ENCODE data around the gene EEFSEC.

The EEFSEC gene

GRCh38 chr3:128218548-128219257 lies 65.4 kb downstream of the EEFSEC start:
- DNase-seq, result no peak

GRCh38 chr3:128221328-128221727 lies 68.0 kb downstream of the EEFSEC start:
- no peak for DNase-seq

- DNase-seq, result no peak
These were observed 69.6 kb downstream of the EEFSEC start for GRCh38 chr3:128222796-128223385.

- DNase-seq, result no peak
These were observed 73.0 kb downstream of the EEFSEC start for GRCh38 chr3:128226186-128226725.

- DNase-seq, result no peak
These were observed 73.6 kb downstream of the EEFSEC start for GRCh38 chr3:128226795-128227395.

- no peak for DNase-seq
These were observed 74.2 kb downstream of the EEFSEC start for GRCh38 chr3:128227507-128227906.

- no peak for DNase-seq
These were observed 75.2 kb downstream of the EEFSEC start for GRCh38 chr3:128228366-128228910.

GRCh38 chr3:128229106-128229857 lies 76.0 kb downstream of the EEFSEC start:
- no peak for DNase-seq

GRCh38 chr3:128231606-128232005 lies 78.3 kb downstream of the EEFSEC start:
- no peak for DNase-seq

GRCh38 chr3:128232376-128233178 lies 79.3 kb downstream of the EEFSEC start:
- DNase-seq, result no peak

GRCh38 chr3:128235207-128235926 lies 82.1 kb downstream of the EEFSEC start:
- DNase-seq, result no peak

GRCh38 chr3:128236657-128237056 lies 83.4 kb downstream of the EEFSEC start:
- DNase-seq, result peak; percentile 63

GRCh38 chr3:128237348-128238183 lies 84.3 kb downstream of the EEFSEC start:
- DNase-seq, result no peak

- no peak for DNase-seq
These were observed 84.9 kb downstream of the EEFSEC start for GRCh38 chr3:128238184-128238489.

- no peak for DNase-seq
These were observed 86.0 kb downstream of the EEFSEC start for GRCh38 chr3:128239304-128239703.

GRCh38 chr3:128240232-128240631 lies 87.0 kb downstream of the EEFSEC start:
- DNase-seq, result no peak

- DNase-seq, result no peak
These were observed 88.5 kb downstream of the EEFSEC start for GRCh38 chr3:128241741-128242140.

- no peak for DNase-seq
These were observed 89.7 kb downstream of the EEFSEC start for GRCh38 chr3:128242818-128243601.

- no peak for DNase-seq
These were observed 90.6 kb downstream of the EEFSEC start for GRCh38 chr3:128243602-128244504.

Measured in DMS 273 treated with DMSO at 0.1 percent for 48 hours (cell line).